ENCODE results near the gene PXYLP1. TPM values are rescaled to one million over a fixed set of nuclear protein-coding genes. Genes with fewer than 3 reads are reported as not detected.
A peak's percentile ranks its signal among the peaks of the same experiment; 100 is the strongest.

The PXYLP1 gene
- total and polyA plus RNA-seq, 2 experiments from 2014 or later, result 15.8 to 18.7 TPM

- Histone ChIP-seq H3F3A (ENCODE audit: insufficient read depth) (no peaks in the 10 kb centered on the region), H3K27me3 (replicated peaks; ENCODE audit: insufficient read depth) (no peaks in the 10 kb centered on the region), H3K36me3 (ENCODE audit: low read depth) (no peaks in the 10 kb centered on the region), H3K4me1 (ENCODE audit: insufficient read depth) (peaks cover 10% of the 10 kb centered on the region; the same call in 1 of the 2 replicates), H3K79me2 (ENCODE audit: insufficient read depth) (no peaks in the 10 kb centered on the region), H3K27ac (no peak overlapping the region), H2AFZ (no peak overlapping the region), H3K9me2 (ENCODE audit: insufficient read depth) (no peaks in the 10 kb centered on the region), H4K20me1 (ENCODE audit: insufficient read depth) (no peaks in the 10 kb centered on the region), H3K9me3 (ENCODE audit: low read depth) (no peaks in the 10 kb centered on the region), H3K9ac (no peak overlapping the region), H3K4me2 (ENCODE audit: unreplicated experiment) (no peak overlapping the region), H3K4me3 (no peak overlapping the region)
- WGBS, 2 experiments (ENCODE audit: low coverage in 1 of 2, low lambda C conversion rate in 2 of 2, missing lambda C conversion rate in 2 of 2), result 57 to 67% methylated on average over 3 of the region's 3 CpGs
- in situ Hi-C loops (cut with MboI), result no loop called here
- no peak for TF ChIP-seq EZH2 (IDR thresholded peaks at IDR 0.05; ENCODE audit: insufficient read depth, poor library complexity, severe bottlenecking)
- TF ChIP-seq EZH2phosphoT487 (IDR thresholded peaks at IDR 0.05; ENCODE audit: insufficient read depth, low read depth), result no peak
- no peak for DNase-seq
Observed at GRCh38 chr3:141229132-141229531, 2.5 kb upstream of the PXYLP1 start.

GRCh38 chr3:141230293-141230692 lies 1.3 kb upstream of the PXYLP1 start:
- TF ChIP-seq EZH2phosphoT487 (IDR thresholded peaks at IDR 0.05; ENCODE audit: insufficient read depth, low read depth), result no peak
- no peak for TF ChIP-seq EZH2 (IDR thresholded peaks at IDR 0.05; ENCODE audit: insufficient read depth, poor library complexity, severe bottlenecking)
- H3K4me1 ChIP-seq (ENCODE audit: insufficient read depth), result peaks cover 15% of the 10 kb centered on the region; the same call in 1 of the 2 replicates
- DNase-seq, result no peak
- H3K9ac ChIP-seq, result no peak overlapping the region
- no peak overlapping the region for H3K27ac ChIP-seq
- no peaks in the 10 kb centered on the region for H3K79me2 ChIP-seq (ENCODE audit: insufficient read depth)
- H3K4me3 ChIP-seq, result no peak overlapping the region
- no peak overlapping the region for H2AFZ ChIP-seq
- in situ Hi-C loops (cut with MboI), result no loop called here
- no peaks in the 10 kb centered on the region for H3F3A ChIP-seq (ENCODE audit: insufficient read depth)
- H3K27me3 ChIP-seq (replicated peaks; ENCODE audit: insufficient read depth), result no peaks in the 10 kb centered on the region
- H3K36me3 ChIP-seq (ENCODE audit: low read depth), result no peaks in the 10 kb centered on the region
- H3K4me2 ChIP-seq (ENCODE audit: unreplicated experiment), result no peak overlapping the region
- H3K9me3 ChIP-seq (ENCODE audit: low read depth), result no peaks in the 10 kb centered on the region
- WGBS, 2 experiments (ENCODE audit: low coverage in 1 of 2, low lambda C conversion rate in 2 of 2, missing lambda C conversion rate in 2 of 2), result 97% methylated on average over 11 of the region's 11 CpGs
- H3K9me2 ChIP-seq (ENCODE audit: insufficient read depth), result no peaks in the 10 kb centered on the region
- H4K20me1 ChIP-seq (ENCODE audit: insufficient read depth), result no peaks in the 10 kb centered on the region

GRCh38 chr3:141231952-141232823 lies 563 bp downstream of the PXYLP1 start:
- peaks cover 15% of the 10 kb centered on the region; the same call in 1 of the 2 replicates for H3K4me1 ChIP-seq (ENCODE audit: insufficient read depth)

GRCh38 chr3:141233457-141234161 lies 2.0 kb downstream of the PXYLP1 start:
- no peak for DNase-seq
- Histone ChIP-seq H2AFZ (no peak overlapping the region), H4K20me1 (ENCODE audit: insufficient read depth) (no peaks in the 10 kb centered on the region), H3K27ac (no peak overlapping the region), H3K27me3 (replicated peaks; ENCODE audit: insufficient read depth) (no peaks in the 10 kb centered on the region), H3K79me2 (ENCODE audit: insufficient read depth) (no peaks in the 10 kb centered on the region), H3K4me3 (no peak overlapping the region), H3K36me3 (ENCODE audit: low read depth) (no peaks in the 10 kb centered on the region), H3F3A (ENCODE audit: insufficient read depth) (no peaks in the 10 kb centered on the region), H3K9ac (no peak overlapping the region), H3K4me1 (ENCODE audit: insufficient read depth) (peaks cover 7% of the 10 kb centered on the region; the same call in 1 of the 2 replicates), H3K9me3 (ENCODE audit: low read depth) (no peaks in the 10 kb centered on the region), H3K9me2 (ENCODE audit: insufficient read depth) (no peaks in the 10 kb centered on the region), H3K4me2 (ENCODE audit: unreplicated experiment) (no peak overlapping the region)
- 75 to 77% methylated on average over 9 of the region's 9 CpGs for WGBS, 2 experiments (ENCODE audit: low coverage in 1 of 2, low lambda C conversion rate in 2 of 2, missing lambda C conversion rate in 2 of 2)
- TF ChIP-seq EZH2 (IDR thresholded peaks at IDR 0.05; ENCODE audit: insufficient read depth, poor library complexity, severe bottlenecking) (no peak), EZH2phosphoT487 (IDR thresholded peaks at IDR 0.05; ENCODE audit: insufficient read depth, low read depth) (no peak)
- in situ Hi-C loops (cut with MboI), result no loop called here

More at GRCh38 chr3:141231952-141232823, 563 bp downstream of the PXYLP1 start:
- peak overlapping the region; percentile 86 for H2AFZ ChIP-seq
- no peak overlapping the region for H3K27ac ChIP-seq
- H3K4me3 ChIP-seq, result peak overlapping the region; percentile 76
- H4K20me1 ChIP-seq (ENCODE audit: insufficient read depth), result no peaks in the 10 kb centered on the region
- TF ChIP-seq EZH2phosphoT487 (IDR thresholded peaks at IDR 0.05; ENCODE audit: insufficient read depth, low read depth) (no peak), EZH2 (IDR thresholded peaks at IDR 0.05; ENCODE audit: insufficient read depth, poor library complexity, severe bottlenecking) (no peak)
- WGBS, 2 experiments (ENCODE audit: low coverage in 1 of 2, low lambda C conversion rate in 2 of 2, missing lambda C conversion rate in 2 of 2), result 4 to 5% methylated on average over 33 to 58 of the region's 71 CpGs
- H3K36me3 ChIP-seq (ENCODE audit: low read depth), result no peaks in the 10 kb centered on the region
- peak overlapping the region; percentile 82 for H3K4me2 ChIP-seq (ENCODE audit: unreplicated experiment)
- no peaks in the 10 kb centered on the region for H3F3A ChIP-seq (ENCODE audit: insufficient read depth)
- peak overlapping the region; percentile 76 for H3K9ac ChIP-seq
- in situ Hi-C loops (cut with MboI), result no loop called here
- no peaks in the 10 kb centered on the region for H3K79me2 ChIP-seq (ENCODE audit: insufficient read depth)
- no peaks in the 10 kb centered on the region for H3K9me2 ChIP-seq (ENCODE audit: insufficient read depth)
- H3K27me3 ChIP-seq (replicated peaks; ENCODE audit: insufficient read depth), result no peaks in the 10 kb centered on the region
- H3K9me3 ChIP-seq (ENCODE audit: low read depth), result no peaks in the 10 kb centered on the region
- DNase-seq, result peak; percentile 45

All from GM23248 (cell line).